ENCODE measurements around the gene CCT7. TPM values are rescaled to one million over a fixed set of nuclear protein-coding genes. Genes with fewer than 3 reads are reported as not detected.

Gene CCT7
- polyA plus RNA-seq, 1 of the 3 experiments (the other 2 are of a cell fraction), result 369 TPM

GRCh38 chr2:73300926-73301325, 66.8 kb downstream of the CCT7 start (continued):
- TF ChIP-seq, protein P1, sequence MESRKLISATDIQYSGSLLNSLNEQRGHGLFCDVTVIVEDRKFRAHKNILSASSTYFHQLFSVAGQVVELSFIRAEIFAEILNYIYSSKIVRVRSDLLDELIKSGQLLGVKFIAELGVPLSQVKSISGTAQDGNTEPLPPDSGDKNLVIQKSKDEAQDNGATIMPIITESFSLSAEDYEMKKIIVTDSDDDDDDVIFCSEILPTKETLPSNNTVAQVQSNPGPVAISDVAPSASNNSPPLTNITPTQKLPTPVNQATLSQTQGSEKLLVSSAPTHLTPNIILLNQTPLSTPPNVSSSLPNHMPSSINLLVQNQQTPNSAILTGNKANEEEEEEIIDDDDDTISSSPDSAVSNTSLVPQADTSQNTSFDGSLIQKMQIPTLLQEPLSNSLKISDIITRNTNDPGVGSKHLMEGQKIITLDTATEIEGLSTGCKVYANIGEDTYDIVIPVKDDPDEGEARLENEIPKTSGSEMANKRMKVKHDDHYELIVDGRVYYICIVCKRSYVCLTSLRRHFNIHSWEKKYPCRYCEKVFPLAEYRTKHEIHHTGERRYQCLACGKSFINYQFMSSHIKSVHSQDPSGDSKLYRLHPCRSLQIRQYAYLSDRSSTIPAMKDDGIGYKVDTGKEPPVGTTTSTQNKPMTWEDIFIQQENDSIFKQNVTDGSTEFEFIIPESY (IDR thresholded peaks at IDR 0.05; ENCODE audit: borderline replicate concordance, low read depth), result no peak
- TF ChIP-seq NRF1 (IDR thresholded peaks at IDR 0.05; ENCODE audit: low read depth, low read length) (no peak), FOXJ3 (CRISPR knock-in tag; IDR thresholded peaks at IDR 0.05) (no peak)

GRCh38 chr2:73301636-73302035, 67.5 kb downstream of the CCT7 start:
- no peak overlapping the region for H2AFZ ChIP-seq (ENCODE audit: low read depth)
- no peaks in the 10 kb centered on the region for H3K9me2 ChIP-seq
- ChIA-PET CTCF (interaction anchor here (0.6 to 1.8 kb wide), 2 partner anchors 11 to 12 kb away, joined by 3 to 6 read pairs; no protein-coding TSS in a partner anchor), POLR2A (no interaction called here)
- H3K27me3 ChIP-seq (ENCODE audit: insufficient read depth), result peaks cover 13% of the 10 kb centered on the region; the same call in 1 of the 2 replicates
- no peaks in the 10 kb centered on the region for H3K79me2 ChIP-seq (ENCODE audit: insufficient read depth)
- no peaks in the 10 kb centered on the region for H3K36me3 ChIP-seq (replicated peaks in 1 of 2; ENCODE audit: control insufficient read depth in 1 of 2, insufficient read depth in 2 of 2, low read length in 1 of 2)
- TF ChIP-seq JUND (IDR thresholded peaks at IDR 0.05), result no peak
- TF ChIP-seq CHD2 (IDR thresholded peaks at IDR 0.05; ENCODE audit: low read length, partially characterized antibody), result no peak
- no peak for TF ChIP-seq FOSL2 (IDR thresholded peaks at IDR 0.05; ENCODE audit: borderline replicate concordance, low read depth)
- TF ChIP-seq MXI1 (IDR thresholded peaks at IDR 0.05; ENCODE audit: low read depth, low read length), result no peak
- TF ChIP-seq RXRA (IDR thresholded peaks at IDR 0.05; ENCODE audit: borderline replicate concordance, low read depth), result no peak
- TF ChIP-seq, protein P2, sequence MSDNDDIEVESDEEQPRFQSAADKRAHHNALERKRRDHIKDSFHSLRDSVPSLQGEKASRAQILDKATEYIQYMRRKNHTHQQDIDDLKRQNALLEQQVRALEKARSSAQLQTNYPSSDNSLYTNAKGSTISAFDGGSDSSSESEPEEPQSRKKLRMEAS (IDR thresholded peaks at IDR 0.05; ENCODE audit: low read depth), result no peak
- no peak for TF ChIP-seq FOXM1 (IDR thresholded peaks at IDR 0.05; ENCODE audit: low read depth)
- TF ChIP-seq, protein P3, sequence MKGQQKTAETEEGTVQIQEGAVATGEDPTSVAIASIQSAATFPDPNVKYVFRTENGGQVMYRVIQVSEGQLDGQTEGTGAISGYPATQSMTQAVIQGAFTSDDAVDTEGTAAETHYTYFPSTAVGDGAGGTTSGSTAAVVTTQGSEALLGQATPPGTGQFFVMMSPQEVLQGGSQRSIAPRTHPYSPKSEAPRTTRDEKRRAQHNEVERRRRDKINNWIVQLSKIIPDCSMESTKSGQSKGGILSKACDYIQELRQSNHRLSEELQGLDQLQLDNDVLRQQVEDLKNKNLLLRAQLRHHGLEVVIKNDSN (IDR thresholded peaks at IDR 0.05; ENCODE audit: borderline replicate concordance, low read depth), result no peak
- TF ChIP-seq, protein P4, sequence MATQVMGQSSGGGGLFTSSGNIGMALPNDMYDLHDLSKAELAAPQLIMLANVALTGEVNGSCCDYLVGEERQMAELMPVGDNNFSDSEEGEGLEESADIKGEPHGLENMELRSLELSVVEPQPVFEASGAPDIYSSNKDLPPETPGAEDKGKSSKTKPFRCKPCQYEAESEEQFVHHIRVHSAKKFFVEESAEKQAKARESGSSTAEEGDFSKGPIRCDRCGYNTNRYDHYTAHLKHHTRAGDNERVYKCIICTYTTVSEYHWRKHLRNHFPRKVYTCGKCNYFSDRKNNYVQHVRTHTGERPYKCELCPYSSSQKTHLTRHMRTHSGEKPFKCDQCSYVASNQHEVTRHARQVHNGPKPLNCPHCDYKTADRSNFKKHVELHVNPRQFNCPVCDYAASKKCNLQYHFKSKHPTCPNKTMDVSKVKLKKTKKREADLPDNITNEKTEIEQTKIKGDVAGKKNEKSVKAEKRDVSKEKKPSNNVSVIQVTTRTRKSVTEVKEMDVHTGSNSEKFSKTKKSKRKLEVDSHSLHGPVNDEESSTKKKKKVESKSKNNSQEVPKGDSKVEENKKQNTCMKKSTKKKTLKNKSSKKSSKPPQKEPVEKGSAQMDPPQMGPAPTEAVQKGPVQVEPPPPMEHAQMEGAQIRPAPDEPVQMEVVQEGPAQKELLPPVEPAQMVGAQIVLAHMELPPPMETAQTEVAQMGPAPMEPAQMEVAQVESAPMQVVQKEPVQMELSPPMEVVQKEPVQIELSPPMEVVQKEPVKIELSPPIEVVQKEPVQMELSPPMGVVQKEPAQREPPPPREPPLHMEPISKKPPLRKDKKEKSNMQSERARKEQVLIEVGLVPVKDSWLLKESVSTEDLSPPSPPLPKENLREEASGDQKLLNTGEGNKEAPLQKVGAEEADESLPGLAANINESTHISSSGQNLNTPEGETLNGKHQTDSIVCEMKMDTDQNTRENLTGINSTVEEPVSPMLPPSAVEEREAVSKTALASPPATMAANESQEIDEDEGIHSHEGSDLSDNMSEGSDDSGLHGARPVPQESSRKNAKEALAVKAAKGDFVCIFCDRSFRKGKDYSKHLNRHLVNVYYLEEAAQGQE (IDR thresholded peaks at IDR 0.05; ENCODE audit: low read depth, low read length), result no peak
- TF ChIP-seq MEF2A (IDR thresholded peaks at IDR 0.05; ENCODE audit: borderline replicate concordance, low read depth), result no peak
- no peak for TF ChIP-seq GATA2 (CRISPR knock-in tag; IDR thresholded peaks at IDR 0.05)
- no peak for TF ChIP-seq NRF1 (IDR thresholded peaks at IDR 0.05; ENCODE audit: low read depth, low read length)
- TF ChIP-seq POLR2AphosphoS5 (IDR thresholded peaks at IDR 0.05; ENCODE audit: low read depth, low read length), result no peak
- TF ChIP-seq RAD21 (IDR thresholded peaks at IDR 0.05; ENCODE audit: low read length), result no peak
- TF ChIP-seq TCF12 (IDR thresholded peaks at IDR 0.05), result no peak
- TF ChIP-seq GABPA (IDR thresholded peaks at IDR 0.05; ENCODE audit: low read depth), result no peak
- no peak for TF ChIP-seq IRF3 (IDR thresholded peaks at IDR 0.05; ENCODE audit: low read depth, low read length)
- no peak for TF ChIP-seq TAF1 (IDR thresholded peaks at IDR 0.05; ENCODE audit: borderline replicate concordance, low read depth, low read length)
- no peak for TF ChIP-seq EP300 (IDR thresholded peaks at IDR 0.05; ENCODE audit: borderline replicate concordance in 1 of 2, low read depth in 1 of 2, low read length in 1 of 2)
- no peak overlapping the region for H3K4me2 ChIP-seq
- no peak overlapping the region for H3K9ac ChIP-seq
- WGBS (ENCODE audit: low lambda C conversion rate), result 49% methylated on average over 4 of the region's 4 CpGs
- no peaks in the 10 kb centered on the region for H3F3A ChIP-seq (replicated peaks; ENCODE audit: insufficient read depth)
- no peak overlapping the region for H3K27ac ChIP-seq (ENCODE audit: low read depth in 2 of 2, low read length in 1 of 2)
- H3K9me3 ChIP-seq, result no peaks in the 10 kb centered on the region
- H4K20me1 ChIP-seq (ENCODE audit: insufficient read depth), result no peaks in the 10 kb centered on the region
- H3K4me1 ChIP-seq (ENCODE audit: control insufficient read depth in 1 of 2, insufficient read depth in 2 of 2, low read depth in 1 of 2, low read length in 1 of 2), result peaks cover 0 to 7% of the 10 kb centered on the region in 2 experiments; a peak in 1 of 4 replicates
- no peak overlapping the region for H3K4me3 ChIP-seq (ENCODE audit: low read depth in 2 of 2, low read length in 1 of 2)
- no peak for DNase-seq
